Measurements from ENCODE around the gene LCN1. TPM values are rescaled to one million over a fixed set of nuclear protein-coding genes. Genes with fewer than 3 reads are reported as not detected.

The LCN1 gene
- total RNA-seq, 2 donors from 2014 or later: not detected

Other genes starting within 250 kb of the LCN1 start
- gene PPP1R26, start 41.7 kb upstream of the LCN1 start, total RNA-seq: 1 to 10 TPM; 3.7 to 7.7 TPM
- 10 to 100 TPM; 38.2 to 78.3 TPM for gene MRPS2, start 20.8 kb upstream of the LCN1 start, total RNA-seq
- gene OBP2A, start 24.7 kb downstream of the LCN1 start, total RNA-seq: not detected
- not detected for gene PAEP, start 40.3 kb downstream of the LCN1 start, total RNA-seq
- not detected for gene GLT6D1, start 118.1 kb downstream of the LCN1 start, total RNA-seq
- gene LCN9, start 141.9 kb downstream of the LCN1 start, total RNA-seq: not detected
- not detected for gene SOHLH1, start 178.0 kb downstream of the LCN1 start, total RNA-seq
- not detected for gene KCNT1, start 180.7 kb downstream of the LCN1 start, total RNA-seq